Activated CD4-positive, alpha-beta T cell treated with anti-CD3 and anti-CD28 coated beads for 48 hours (primary cell): ENCODE results near the gene NUDT1.

Source experiments
- DNase-seq: peaks from one replicate; pipeline ENCODE4 v3.0.0-alpha.2; 2020

Gene NUDT1

DNA sequence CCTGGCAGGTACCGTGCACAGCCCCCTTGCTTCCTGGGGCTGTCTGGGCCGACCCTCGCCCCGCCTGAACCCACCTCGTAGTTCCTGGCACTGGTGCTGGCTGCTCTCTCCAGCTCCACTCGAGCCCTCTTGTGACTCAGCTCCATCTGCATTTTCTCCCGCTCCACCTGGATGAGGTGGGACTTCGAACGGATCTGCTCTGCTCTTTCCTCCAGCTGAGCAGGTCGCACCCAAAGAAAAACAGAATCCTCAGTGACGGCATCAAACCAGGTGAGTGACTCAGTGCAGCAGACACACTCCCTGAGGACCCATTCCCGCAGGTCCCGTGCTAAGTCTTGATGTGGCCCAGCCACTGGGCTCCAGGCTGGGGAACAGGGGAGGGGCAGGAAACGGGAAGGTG, 16.7 kb upstream of the NUDT1 start:
- no peak for DNase-seq

DNA sequence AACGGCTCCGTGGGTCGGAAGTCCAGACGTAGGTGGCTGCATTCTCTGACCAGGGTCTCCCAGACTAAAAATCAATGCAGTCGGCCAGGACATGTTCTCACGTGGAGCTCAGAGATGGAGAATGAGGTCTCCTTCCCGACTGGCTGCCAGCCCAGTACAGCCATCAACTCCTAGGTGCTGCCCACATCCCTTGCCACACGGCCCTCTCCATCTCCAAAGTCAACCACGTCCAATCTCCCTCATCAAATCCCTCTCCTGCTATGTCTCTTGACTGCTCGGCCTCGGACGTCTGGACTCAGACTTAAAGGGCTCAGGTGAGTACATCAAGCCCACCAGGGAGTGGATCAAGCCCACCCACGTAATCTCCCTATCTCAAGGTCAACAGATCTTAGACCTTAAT, 16.2 kb upstream of the NUDT1 start:
- no peak for DNase-seq

DNA sequence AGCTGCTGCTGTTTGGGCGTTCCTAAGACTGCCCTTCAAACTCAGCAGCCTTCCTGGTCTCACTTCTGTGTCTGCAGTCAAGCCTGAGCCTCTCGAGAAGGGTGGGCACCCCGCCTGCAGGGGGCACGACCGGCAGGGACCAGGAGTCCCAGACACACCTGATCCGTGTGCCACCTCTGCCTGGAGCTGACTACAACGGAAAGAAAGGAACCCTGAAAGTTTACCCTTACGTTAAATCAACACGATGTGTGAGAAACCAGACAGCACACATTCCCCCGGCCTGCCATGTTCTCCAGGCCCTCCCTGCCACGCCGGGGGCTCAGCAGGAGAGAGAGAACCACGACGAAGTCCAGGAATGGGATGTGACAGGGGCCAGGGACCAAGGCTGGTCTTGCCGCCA, 14.3 kb upstream of the NUDT1 start:
- DNase-seq = no peak

DNA sequence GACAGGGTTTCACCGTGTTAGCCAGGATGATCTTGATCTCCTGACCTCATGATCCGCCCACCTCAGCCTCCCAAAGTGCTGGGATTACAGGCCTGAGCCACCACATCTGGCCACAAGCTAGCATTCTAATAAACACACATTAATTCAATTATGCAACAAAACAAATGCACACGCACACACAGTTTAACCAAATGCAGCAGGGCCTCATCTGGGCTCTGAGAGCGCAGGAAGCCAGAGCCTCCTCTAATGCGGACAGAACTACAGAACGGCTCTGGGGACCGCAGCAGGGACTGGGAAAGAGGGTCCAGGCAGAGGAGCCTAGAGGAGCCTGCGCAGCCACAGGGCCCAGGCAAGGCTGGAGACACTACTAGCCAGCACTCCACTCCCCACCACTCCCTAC, 13.1 kb upstream of the NUDT1 start:
- DNase-seq = no peak

DNA sequence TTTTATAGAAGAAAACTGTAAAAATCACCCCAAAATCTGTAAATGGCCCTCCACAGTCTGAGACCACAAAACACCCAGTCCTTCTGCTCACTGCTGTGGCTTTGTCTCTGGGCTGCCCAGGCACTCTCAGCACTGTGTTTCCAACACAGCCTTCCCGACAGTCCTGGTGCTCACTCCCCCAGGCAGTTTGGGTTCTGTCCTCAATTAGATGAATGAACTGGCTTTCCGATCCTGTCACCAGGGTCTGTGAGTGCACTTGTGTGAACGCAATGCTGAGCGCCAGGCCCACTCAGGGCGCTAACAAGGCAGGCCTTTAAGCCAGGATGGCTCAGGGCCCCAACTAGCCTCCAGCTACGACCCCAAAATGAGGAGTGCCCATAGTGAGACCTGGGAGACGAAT, 12.6 kb upstream of the NUDT1 start:
- no peak for DNase-seq

DNA sequence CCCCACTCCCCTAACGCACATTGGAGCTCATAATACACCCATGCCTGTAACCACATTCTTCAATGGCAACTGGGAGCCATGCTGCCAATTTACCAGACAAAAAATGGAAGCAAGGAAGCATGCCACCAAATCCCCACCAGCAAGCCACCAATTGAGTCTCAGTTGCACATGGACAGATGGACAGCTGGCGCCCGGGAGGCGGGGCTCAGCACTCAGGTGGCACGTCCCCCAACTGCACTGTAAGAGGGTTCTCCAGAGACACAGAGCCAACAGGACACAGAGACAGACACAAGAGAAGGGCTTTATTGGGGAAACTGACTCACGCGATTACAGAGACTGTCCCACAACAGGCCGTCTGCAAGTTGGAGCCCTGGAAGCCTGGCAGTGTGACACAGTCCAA, 11.8 kb upstream of the NUDT1 start:
- no peak for DNase-seq

DNA sequence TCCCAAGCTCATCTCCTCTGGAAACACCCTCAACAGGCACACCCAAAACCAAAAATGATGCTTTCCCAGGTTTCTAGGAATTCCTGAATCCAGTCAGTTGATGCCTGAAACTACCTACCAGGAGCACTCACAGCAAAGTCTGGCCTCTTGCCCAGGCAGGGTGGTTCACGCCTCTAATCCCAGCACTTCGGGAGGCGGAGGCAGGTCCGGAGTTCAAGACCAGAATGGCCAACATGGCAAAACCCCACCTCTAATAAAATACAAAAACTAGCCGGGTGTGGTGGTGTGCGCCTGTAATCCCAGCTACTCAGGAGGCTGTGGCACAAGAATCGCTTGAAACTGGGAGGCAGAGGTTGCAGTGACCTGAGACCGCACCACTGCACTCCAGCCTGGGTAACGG, 11.1 kb upstream of the NUDT1 start:
- no peak for DNase-seq

DNA sequence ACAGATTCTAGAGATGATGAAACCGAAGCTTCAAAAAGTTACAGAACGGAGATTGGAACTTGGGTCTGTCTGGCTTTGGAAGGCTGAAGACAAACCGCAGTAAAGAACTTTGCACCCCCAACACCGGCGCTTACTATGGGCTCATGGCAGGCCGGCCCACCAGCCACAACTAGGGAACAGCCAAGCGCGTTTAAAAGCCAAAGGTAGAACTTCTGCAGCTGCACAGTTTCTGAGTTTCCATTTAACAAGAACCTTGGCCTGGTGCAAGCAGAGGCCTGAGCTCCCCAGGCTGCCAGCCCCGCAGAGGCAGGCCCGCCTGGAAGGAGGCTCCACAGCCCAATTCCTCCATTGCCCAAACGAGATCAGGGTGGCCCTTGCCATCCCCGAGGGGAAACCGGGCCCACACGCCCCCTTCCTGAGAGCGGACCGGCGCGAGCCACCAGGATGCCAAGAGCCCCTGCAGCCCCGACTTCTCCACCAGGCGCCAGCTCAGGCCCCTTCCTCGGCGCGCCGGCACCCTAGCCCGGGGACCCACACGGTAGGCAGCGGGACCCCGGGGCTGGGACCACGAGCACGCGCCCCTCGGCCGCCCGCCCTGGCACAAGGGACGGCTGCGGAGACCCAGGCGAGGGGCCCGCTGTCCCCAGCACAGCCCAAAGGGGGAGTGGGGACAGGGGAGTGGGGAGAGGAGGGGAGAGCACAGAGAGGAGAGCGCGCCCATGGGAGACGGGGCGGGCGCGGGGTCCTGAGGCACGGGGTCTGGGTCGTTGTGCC, 9.8 kb upstream of the NUDT1 start:
- peak; percentile 29 for DNase-seq

DNA sequence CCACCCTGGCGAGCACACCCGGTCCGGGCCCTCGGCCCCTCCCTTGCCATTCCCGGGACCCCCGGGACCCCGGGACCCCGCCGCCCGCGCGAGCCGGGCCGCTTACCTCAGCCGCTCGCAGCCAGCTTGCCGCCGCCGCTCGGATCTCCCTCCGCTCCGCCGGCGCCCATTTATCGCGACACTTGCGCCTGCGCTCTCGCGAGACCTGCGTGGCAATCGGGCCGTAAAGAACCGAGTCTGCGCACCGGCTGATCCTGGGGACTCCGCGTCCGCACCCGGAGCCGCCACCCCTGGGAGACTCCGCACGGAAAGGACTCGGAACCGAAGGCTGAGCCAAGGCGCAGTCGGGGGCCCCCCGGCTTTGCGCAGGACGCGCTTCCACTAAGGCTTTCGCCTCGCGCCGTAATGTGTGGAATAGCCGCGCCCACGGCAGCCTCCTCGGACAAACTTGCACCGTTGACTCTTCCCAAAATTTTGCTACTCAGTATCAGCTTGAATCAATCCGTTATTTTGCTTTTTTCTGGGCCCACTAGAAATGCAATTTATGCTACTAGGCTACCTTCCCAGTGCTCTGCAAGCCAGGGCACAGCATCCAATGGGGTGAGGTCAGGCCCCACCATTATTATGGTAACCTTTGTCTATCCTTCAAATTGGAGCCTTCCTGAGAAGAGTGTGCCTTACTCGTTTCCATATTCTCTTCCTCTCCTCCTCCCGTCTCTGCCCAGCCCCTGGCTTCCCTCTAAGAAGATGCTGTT, 9.1 kb upstream of the NUDT1 start, which contains the start of gene MAD1L1:
Gene MAD1L1 (minus strand): TSS at position 180 of the 755 bp plus-strand sequence. CDS start 2,812 bp downstream, outside the sequence.
- DNase-seq = peak; percentile 92

DNA sequence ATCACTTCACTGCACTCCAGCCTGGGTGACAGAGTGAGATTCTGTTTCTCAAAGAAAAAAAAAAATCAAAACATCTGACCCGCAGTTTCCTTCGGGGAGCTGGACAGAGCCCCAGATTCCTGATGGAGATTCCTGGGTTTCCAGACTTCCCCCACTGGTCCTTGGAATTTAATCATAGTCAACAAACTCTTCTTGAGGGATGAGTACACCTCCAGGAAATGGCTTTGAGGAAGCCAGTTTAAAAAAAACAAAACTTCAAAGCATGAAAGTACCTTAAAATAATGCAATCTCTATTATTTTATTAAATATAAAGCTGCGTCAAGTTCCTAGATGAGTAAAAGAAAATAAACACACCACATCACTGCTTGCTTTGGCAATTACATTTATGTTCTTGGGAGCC, 8.1 kb upstream of the NUDT1 start:
- DNase-seq = no peak

DNA sequence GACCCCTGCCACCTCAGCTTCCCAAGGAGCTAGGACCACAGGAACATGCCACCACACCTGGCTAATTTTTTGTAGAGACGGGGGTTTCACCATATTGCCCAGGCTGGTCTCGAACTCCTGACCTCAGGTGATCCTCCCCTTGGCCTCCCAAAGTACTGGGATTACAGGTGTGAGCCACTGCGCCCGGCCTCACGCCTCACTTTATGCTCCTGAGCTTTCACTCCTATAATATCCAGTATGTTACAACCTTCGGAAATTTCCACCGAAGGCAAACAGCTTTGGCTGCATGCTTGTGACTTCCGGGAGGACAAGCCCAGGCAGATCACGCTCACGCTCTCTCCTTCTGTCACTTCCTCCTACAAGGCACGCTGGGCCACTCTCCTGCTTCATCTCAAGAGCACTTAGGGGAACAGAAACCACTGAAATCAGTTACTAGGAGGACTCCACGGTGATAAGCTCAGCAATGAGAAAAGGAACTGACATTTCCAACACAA, 4.9 kb upstream of the NUDT1 start:
- DNase-seq = no peak

DNA sequence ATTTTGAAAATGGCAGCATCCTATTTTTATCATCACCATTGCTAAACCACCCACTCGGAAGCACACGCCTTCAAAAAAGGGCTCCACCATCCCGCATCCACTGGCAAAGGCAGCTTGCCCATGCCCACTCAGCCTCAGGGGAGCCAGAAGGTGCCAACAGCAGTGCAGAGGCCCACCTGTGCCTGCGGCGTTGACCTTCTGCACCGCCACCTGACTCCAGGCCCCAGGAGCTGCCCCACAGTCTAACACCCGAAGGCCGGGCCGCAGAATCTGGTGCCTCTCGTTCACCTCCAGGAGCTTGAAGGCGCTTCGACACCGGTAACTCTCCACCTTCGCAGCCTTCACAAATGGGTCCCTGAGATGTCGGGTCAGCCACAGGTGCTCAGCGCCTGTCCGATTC, 2.8 kb upstream of the NUDT1 start:
- no peak for DNase-seq

DNA sequence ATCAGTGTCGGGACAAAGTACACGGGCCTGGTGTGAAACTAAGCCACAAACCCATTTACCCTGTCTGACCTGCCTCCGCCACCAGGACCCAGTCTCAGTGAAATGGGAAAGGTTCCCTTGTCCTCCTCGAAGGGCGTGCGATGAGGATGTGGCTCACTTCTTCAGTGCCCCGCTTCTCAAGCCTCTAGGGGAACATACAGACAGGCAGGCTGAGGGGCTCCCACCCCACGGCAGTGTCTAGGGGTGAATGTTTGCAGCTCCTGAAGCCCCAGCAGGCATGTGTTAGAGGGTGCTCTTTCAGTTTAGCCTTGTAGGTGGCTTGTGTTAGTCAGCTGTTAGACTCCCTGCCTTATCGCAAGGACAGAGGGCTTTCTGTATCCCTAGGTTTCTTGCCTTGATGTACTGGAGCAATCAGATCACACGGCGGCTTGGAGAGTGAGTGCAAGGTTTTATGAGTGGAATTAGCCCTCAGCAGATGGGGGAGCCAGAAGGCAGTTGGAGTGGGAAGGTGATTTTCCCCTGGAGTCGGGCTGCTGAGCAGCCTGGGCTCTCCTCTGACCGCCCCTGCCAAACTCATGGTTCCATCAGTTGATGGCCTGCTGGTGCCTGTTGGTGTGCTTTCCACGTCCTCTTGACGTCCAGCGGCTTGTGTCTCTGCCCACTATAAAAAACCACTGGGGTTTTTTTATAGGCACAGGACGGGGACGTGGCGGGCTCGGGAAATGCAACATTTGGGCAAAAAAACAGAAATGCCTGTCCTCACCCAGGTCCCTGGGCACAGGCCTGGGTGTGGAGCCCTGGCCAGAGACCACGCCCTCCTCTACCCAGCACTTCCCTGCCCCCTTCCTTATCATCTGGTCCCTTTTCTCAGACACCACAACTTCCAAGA, 759 bp downstream of the NUDT1 start:
- DNase-seq = peak; percentile 47

DNA sequence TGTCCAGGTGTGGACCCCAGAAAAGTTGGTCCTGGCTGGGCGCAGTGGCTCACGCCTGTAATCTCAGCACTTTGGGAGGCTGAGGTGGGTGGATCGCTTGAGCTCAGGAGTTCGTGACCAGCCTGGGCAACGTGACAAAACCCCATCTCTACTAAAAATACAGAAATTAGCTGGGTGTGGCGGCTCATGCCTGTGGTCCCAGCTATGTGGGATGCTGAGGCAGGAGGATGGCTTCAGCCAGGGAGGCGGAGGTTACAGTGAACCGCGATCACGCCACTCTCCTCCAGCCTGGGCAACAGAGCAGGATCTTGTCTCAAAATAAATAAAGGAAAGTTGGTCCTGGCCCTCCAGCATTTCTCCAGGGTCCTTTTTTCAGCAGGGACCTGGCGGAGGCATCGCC, 1.4 kb downstream of the NUDT1 start:
- DNase-seq = no peak

DNA sequence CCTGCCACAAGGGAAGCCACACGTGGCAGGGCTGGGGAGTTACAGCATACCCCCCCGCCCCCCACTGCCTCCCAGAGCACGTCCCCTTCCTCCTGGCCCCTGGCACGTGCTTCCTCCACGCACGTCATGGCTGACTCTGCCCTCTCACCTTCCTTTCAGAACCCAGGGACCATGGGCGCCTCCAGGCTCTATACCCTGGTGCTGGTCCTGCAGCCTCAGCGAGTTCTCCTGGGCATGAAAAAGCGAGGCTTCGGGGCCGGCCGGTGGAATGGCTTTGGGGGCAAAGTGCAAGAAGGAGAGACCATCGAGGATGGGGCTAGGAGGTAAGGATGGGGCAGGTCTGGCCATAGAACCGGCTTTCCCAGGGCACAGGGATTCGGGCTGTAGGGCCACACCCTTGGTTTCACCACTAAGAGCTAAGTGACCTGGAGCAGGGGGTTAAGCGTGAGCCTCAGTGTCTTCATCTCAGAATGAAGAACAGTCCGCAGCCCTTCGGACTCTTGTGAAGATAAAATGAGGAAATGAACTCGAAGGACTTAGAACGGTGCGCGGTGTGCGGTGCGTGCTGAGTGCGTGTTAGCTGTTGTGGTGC, 2.5 kb downstream of the NUDT1 start:
- DNase-seq = no peak

DNA sequence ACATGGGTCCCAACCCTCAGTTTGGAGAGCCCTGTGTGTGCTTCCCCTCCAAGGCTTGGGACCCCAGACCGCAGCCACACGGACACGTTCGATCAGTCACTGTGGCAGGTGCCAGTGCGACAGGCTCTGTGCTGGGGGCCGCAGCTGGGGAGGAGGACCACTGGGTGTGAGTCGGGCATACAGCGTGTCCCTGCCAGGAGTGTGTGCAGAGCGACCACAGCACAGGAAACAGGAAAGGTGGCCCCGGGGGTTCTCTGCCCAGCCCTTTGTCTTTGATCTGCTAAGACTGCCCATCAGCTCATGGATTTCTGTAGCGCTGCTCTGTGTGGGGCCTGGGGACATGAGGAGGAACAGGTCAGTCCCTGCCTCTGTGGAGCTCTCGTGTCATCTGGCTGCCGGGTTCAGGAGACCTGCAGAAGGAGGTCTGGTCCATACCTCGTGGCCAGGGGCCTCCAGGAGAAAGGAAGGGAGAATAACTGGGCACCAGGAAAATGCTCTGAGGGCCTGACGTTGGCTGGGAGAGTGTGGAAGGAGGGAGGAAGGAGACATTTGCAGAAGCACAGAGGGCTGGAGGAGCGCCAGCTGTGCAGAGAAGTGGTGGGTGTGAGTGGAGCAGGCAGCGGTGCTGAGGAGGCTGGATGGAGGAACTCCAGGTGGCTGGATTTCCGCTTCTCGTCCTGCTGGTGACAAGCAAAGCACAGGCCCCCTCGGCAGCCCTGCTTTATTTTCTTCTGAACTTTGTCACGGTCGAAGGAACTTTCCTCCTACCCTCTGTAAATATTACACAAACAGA, 4.1 kb downstream of the NUDT1 start:
- no peak for DNase-seq

DNA sequence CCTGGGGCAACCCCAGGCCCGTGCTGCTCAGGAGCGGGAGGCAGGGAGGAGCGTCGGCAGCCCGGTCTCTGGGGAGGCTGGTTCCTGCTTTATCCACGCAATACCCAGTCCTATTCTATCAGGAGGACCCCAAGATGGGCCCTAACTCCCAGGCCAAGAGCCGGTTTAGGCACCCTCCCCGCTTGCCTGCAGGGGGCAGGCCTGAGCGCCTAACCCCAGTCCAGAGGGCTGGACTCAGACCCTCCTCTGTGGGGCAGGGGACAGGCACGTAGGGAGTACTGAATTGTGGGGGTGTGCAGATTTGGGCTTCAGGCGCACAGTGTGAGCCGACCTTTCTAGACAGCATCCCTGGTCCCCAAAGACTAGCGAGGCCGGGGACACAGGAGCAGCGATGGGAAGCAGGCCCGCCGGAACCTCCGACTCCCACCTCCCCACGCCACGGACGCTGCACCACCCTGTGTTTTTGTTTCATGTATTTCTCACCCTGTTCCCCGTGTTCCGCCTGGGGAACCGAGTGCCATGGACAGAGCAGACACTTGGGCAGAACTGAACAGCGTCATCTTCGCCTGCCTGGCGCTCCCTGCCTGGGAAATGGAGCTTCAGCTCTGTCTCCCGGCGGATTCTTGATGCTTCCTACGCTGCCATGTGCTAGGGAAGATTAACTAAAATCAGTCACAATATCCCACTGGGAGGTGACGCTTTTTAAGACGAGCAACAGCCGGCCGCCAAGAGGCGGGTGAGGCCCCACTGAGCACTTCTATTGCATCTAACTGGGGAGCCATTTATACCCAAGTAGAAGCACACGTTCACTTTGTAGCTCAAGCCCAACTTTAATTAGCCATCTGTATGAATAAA, 5.3 kb downstream of the NUDT1 start:
- DNase-seq = peak; percentile 56

DNA sequence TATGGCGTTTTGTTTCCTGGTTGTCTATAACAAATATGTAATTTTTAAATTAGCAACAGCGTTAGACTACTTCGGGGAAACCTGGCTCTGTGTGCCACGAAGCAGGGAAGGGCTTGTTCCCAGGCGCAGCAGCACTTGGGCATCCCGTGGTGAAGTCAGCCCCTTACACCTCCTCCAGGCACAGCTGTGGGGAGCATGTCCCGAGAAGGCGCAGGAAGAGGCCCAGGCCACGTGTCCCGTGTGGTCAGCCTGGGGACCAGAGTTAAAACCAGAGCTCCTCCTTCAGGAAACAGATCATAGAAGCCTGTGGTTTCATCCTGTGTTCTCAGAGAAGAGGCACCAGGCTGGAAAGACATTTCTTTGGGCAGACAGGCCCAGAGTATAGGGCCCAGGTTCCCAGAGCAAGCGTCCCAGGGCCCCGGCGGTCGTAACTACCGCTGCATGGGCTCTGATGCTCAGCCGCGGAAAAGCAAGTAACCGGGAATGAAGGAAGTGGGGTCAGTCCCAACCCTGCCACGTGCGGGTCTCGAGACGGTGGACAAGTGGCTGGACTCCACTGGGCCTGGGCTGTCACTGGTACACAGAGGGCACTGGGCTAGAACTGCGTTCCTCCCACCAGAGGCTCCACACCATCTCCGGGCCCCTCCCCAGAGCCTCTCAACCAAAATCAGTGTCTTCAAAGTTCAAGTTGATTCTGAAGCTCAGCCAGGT, 7.1 kb downstream of the NUDT1 start:
- no peak for DNase-seq

DNA sequence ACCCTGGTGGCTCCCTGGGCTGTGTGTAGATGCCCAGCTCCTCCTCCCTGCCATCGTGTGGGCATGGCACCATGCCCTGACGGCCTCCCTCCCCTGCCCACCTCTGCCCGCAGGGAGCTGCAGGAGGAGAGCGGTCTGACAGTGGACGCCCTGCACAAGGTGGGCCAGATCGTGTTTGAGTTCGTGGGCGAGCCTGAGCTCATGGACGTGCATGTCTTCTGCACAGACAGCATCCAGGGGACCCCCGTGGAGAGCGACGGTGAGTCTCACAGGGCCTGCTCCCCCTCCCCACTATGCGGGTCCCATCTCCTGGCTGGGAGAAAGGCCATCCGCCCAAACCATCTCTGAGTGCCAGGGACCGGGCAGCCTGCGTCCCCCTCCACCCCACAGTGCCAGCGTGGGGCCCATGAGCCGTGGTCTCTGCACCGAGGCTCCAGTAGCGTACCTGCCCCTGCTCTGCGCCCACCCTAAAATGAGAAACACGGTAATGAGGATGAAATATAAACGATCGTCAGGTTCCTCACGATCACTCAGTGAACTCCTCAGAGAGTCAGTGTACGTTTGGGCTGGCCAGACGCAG, 7.8 kb downstream of the NUDT1 start:
- DNase-seq = no peak

DNA sequence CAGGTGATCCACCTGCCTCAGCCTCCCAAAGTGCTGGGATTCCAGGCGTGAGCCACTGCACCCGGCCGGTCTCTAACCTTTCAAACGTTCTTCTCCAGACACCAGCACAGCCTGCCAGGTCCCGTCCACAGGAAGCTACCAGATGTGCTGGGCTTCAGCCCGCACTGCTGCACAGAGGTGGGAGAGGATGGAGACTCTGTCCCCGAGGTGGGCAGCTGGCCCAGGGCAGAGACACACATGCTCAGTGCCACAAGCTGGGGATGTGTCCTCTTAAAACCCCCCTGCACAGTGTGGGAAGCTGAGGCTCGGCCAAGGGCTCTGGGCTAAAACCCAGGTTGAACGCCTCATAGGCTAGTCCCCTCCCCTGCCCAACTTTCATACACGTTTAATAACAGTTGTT, 9.4 kb downstream of the NUDT1 start:
- DNase-seq = no peak
